Ishikawa (cell line): ENCODE data around the gene GYS2.

Experiments used
- CEBPB ChIP-seq: IDR thresholded peaks from 2 replicates; pipeline ENCODE4 v1.6.1; 2012
- CREB1 ChIP-seq: IDR thresholded peaks from 2 replicates; pipeline ENCODE4 v1.6.1; 2012; ENCODE audit warnings: low read depth
- EGR1 ChIP-seq: IDR thresholded peaks from 2 replicates; pipeline ENCODE4 v1.6.1; 2012
- EP300 ChIP-seq: IDR thresholded peaks from 2 replicates; pipeline ENCODE4 v1.6.1; 2012; ENCODE audit warnings: borderline replicate concordance
- FOXM1 ChIP-seq: IDR thresholded peaks from 2 replicates; pipeline ENCODE4 v1.6.1; 2012; ENCODE audit warnings: low read depth, borderline replicate concordance
- NFIC ChIP-seq: IDR thresholded peaks from 2 replicates; pipeline ENCODE4 v1.6.1; 2012
- RAD21 ChIP-seq: IDR thresholded peaks from 2 replicates; pipeline ENCODE4 v1.6.1; 2012; ENCODE audit warnings: low read depth
- TAF1 ChIP-seq: IDR thresholded peaks from 2 replicates; pipeline ENCODE4 v1.6.1; 2012; ENCODE audit warnings: low read depth, mild to moderate bottlenecking
- TCF12 ChIP-seq: IDR thresholded peaks from 2 replicates; pipeline ENCODE4 v1.6.1; 2012; ENCODE audit warnings: low read depth
- TEAD4 ChIP-seq: IDR thresholded peaks from 2 replicates; pipeline ENCODE4 v1.6.1; 2012
- YY1 ChIP-seq: IDR thresholded peaks from 2 replicates; pipeline ENCODE4 v1.6.1; 2012; ENCODE audit warnings: low read depth
- ZBTB7A ChIP-seq: IDR thresholded peaks from 2 replicates; pipeline ENCODE4 v1.6.1; 2012; ENCODE audit warnings: low read depth
- TF ChIP-seq, protein P1 (sequence below): IDR thresholded peaks from 2 replicates; pipeline ENCODE4 v1.6.1; 2012; ENCODE audit warnings: low read depth, mild to moderate bottlenecking
- TF ChIP-seq, protein P2 (sequence below): IDR thresholded peaks from 2 replicates; pipeline ENCODE4 v1.6.1; 2012
- TF ChIP-seq, protein P3 (sequence below): IDR thresholded peaks from 2 replicates; pipeline ENCODE4 v1.6.1; 2012

The GYS2 gene

DNA sequence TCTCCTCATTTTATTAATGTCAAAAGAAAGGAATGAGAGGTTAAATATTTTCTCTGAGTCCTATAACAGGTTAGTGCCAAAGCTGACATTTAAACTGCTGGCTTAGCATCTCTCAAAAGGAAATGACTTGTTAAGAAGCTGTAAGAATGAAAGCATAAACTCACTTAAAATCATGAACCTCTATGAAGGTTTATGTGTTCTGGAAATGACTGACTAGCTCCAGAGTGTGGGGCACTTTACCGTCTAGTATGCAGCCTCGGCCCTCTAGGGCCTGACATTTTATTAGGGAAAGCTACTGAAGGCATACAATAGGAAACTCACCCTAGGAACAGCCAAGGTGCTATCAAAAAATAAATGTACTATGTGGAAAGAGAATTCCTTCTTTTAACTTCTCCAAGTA, 43.5 kb downstream of the GYS2 start:
- TF ChIP-seq, protein P1, sequence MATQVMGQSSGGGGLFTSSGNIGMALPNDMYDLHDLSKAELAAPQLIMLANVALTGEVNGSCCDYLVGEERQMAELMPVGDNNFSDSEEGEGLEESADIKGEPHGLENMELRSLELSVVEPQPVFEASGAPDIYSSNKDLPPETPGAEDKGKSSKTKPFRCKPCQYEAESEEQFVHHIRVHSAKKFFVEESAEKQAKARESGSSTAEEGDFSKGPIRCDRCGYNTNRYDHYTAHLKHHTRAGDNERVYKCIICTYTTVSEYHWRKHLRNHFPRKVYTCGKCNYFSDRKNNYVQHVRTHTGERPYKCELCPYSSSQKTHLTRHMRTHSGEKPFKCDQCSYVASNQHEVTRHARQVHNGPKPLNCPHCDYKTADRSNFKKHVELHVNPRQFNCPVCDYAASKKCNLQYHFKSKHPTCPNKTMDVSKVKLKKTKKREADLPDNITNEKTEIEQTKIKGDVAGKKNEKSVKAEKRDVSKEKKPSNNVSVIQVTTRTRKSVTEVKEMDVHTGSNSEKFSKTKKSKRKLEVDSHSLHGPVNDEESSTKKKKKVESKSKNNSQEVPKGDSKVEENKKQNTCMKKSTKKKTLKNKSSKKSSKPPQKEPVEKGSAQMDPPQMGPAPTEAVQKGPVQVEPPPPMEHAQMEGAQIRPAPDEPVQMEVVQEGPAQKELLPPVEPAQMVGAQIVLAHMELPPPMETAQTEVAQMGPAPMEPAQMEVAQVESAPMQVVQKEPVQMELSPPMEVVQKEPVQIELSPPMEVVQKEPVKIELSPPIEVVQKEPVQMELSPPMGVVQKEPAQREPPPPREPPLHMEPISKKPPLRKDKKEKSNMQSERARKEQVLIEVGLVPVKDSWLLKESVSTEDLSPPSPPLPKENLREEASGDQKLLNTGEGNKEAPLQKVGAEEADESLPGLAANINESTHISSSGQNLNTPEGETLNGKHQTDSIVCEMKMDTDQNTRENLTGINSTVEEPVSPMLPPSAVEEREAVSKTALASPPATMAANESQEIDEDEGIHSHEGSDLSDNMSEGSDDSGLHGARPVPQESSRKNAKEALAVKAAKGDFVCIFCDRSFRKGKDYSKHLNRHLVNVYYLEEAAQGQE, result no peak
- TF ChIP-seq, protein P2, sequence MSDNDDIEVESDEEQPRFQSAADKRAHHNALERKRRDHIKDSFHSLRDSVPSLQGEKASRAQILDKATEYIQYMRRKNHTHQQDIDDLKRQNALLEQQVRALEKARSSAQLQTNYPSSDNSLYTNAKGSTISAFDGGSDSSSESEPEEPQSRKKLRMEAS, result no peak
- TF ChIP-seq TEAD4 (no peak), YY1 (no peak)

DNA sequence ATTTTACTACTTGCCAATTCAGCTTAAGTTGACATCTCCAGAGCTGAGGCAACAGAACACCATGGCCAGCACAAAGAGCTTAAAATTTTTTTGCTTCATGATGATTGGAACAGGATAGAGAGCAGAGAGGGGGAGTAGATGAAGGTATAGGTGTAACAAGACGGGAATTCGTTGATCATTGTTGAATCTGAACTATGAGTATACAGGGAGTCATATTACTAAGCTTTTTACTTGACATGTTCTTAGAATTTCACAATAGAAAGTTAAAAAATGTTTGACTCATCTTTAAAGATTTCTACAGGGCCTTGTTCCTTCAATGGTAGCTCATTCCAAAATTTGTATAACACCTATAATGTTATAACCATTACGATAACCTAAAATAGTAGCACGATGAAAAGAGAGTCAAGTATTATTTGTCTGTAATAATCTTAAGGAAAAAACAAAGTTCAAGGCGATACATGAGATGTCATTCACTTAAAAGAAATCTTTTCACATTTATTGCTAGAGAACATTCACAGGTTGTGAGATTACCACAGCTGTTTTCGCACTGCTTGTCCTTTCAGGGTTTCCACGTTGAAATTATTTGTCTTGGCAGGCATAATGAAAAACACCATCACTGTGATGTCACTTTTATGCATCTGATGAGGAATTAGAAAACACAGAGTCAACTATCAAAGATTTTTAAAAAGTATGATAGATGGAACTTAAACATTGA, 44.6 kb downstream of the GYS2 start:
- TF ChIP-seq RAD21, result no peak
- TF ChIP-seq NFIC, result no peak
- TF ChIP-seq TAF1, result no peak
- no peak for TF ChIP-seq TEAD4
- no peak for TF ChIP-seq ZBTB7A
- TF ChIP-seq, protein P2, result no peak
- no peak for TF ChIP-seq EGR1
- no peak for TF ChIP-seq CREB1
- TF ChIP-seq, protein P3, sequence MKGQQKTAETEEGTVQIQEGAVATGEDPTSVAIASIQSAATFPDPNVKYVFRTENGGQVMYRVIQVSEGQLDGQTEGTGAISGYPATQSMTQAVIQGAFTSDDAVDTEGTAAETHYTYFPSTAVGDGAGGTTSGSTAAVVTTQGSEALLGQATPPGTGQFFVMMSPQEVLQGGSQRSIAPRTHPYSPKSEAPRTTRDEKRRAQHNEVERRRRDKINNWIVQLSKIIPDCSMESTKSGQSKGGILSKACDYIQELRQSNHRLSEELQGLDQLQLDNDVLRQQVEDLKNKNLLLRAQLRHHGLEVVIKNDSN, result no peak

DNA sequence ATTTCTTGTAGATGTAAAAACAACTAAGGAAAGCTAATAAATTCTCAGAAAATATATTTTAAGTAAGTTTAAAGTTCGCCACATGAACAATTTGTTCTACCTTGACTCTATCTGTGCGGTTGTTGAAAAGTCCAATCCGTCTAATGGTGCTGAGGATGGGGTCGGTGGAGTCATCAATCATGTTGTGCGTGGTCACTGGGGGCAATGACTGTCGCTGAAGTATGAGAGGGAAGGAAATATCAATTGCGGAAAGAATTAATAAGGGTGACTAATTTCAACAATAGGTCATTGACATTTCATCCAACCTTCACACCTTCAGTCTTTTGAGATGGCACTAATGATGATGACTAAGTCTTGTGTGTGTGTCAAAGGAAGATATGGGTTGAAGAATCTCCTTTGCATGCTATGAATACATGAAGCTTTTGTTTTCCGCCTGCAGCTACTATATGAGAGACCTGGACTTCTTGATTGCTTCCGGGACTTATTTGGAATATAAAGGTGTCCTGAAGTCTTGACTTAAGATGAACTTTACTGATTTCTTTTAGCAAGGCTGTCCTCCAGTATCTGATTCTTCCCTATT, 46.5 kb downstream of the GYS2 start:
- TF ChIP-seq, protein P2, result no peak
- TF ChIP-seq TCF12 (no peak), FOXM1 (no peak), EP300 (no peak), TEAD4 (no peak), EGR1 (no peak), CEBPB (no peak), YY1 (no peak), ZBTB7A (no peak), RAD21 (no peak)

DNA sequence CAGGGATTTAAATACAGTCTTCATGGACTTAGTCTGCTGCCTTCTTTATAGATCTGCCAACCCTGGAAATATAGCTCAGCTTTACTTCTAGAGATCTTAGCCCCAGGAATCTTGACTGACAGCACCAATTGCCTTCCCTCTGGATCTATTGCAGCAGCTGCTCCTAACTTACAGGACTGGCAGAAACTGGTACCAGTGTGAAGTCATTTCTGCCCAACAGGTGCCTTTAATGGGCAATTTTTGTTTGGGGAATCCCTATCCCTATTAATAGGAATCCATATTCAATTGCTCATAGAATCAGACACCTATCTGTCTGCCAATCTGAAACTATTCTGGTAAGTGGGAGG, 51.3 kb downstream of the GYS2 start:
- TF ChIP-seq EP300 (no peak), CREB1 (no peak), YY1 (no peak), CEBPB (no peak), TEAD4 (no peak), RAD21 (no peak), TAF1 (no peak), ZBTB7A (no peak), NFIC (no peak), FOXM1 (no peak), TCF12 (no peak), EGR1 (no peak)
- TF ChIP-seq, protein P3, result no peak
- TF ChIP-seq, protein P2, result no peak
- TF ChIP-seq, protein P1, result no peak

DNA sequence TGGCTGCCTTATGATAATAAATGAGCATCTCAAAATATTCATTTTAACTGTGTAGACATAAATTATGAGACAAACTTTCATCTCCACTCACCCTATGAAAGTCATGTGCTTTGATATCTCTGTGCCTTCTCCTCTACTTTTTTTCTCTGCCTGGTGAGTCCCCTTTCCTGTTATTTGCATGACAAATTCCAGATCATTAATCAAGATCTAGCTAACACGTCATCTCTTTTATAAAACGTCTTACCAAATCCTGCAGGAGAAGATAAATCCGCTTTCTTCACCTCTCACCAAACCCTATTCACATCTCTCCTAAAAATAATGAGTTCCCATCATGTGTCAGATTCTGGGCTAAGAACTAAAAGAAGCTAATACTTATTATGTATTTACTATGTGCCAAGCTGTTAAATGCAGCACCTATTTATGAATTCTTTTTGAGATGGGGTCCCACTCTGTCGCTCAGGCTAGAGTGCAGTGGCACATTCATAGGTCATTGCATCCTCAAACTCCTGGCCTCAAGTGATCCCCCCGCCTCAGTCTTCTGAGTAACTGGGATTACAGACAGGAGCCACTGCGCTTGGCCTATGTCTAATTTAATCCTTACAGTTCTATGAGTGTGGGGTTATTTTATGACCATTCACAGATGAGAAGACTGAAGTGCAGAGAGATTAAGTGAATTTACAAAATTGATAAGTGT, 51.9 kb downstream of the GYS2 start:
- no peak for TF ChIP-seq EGR1
- no peak for TF ChIP-seq EP300
- no peak for TF ChIP-seq TCF12
- TF ChIP-seq TAF1, result no peak
- no peak for TF ChIP-seq YY1
- TF ChIP-seq CREB1, result no peak
- TF ChIP-seq, protein P3, result no peak
- no peak for TF ChIP-seq FOXM1
- TF ChIP-seq TEAD4, result no peak
- no peak for TF ChIP-seq ZBTB7A
- TF ChIP-seq NFIC, result no peak
- TF ChIP-seq RAD21, result no peak
- TF ChIP-seq CEBPB, result no peak
- TF ChIP-seq, protein P1, result no peak
- TF ChIP-seq, protein P2, result no peak
